Stimulated activated CD8-positive, alpha-beta memory T cell treated with anti-CD3 and anti-CD28 coated beads, Interleukin-12 subunit alpha, Interleukin-12 subunit beta, amount 100 ng/mL, for 1 hour (primary cell): ENCODE results near the gene SLC29A2.

Experiments
- DNase-seq: peaks from one replicate; pipeline ENCODE4 v3.0.0-alpha.2; 2020; ENCODE audit warnings: low read depth

Gene SLC29A2, protein sequence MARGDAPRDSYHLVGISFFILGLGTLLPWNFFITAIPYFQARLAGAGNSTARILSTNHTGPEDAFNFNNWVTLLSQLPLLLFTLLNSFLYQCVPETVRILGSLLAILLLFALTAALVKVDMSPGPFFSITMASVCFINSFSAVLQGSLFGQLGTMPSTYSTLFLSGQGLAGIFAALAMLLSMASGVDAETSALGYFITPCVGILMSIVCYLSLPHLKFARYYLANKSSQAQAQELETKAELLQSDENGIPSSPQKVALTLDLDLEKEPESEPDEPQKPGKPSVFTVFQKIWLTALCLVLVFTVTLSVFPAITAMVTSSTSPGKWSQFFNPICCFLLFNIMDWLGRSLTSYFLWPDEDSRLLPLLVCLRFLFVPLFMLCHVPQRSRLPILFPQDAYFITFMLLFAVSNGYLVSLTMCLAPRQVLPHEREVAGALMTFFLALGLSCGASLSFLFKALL

DNA sequence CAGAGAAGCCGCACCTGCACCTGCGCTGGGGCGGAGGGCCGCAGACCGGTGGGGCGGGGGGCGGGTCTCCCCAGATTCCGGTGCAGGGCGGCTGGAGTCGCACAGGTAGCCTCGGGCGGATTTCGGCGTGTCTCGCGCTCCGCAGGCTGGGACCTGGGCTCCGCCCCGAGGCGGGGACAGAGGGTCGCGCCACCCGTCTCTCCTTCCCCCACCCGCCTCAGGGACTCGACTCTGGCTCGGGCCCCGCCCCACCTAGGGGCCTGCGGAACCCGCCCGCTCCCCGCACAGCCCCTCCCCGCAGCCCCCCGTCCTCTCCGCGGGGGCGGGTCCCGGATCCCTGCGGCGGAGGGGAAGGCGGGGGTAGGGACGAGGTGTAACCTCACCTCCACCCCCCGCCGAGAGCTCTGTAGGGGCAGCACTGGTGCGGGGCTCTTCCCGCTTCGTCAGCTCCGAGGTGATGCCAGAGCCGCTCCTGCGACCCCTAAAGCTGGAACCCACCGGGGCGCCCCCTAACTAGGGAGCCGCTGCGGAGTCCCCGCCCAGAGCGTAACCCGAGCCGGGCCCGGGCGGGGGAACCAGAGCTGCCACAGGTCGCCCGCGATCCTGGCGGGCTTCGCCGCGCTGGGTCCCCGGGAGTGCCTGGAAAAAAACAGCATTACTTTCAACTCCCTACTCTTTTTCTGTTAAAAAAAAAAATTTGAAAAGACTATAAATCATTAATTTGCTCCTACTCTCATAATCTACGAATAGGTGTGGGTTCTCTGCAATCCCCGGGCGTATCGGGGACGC, at the start of gene SLC29A2:
TSS of gene SLC29A2 (minus strand) at position 134 of the 789 bp plus-strand sequence. CDS start 169 bp downstream, outside the sequence.
- peak; percentile 55 for DNase-seq

DNA sequence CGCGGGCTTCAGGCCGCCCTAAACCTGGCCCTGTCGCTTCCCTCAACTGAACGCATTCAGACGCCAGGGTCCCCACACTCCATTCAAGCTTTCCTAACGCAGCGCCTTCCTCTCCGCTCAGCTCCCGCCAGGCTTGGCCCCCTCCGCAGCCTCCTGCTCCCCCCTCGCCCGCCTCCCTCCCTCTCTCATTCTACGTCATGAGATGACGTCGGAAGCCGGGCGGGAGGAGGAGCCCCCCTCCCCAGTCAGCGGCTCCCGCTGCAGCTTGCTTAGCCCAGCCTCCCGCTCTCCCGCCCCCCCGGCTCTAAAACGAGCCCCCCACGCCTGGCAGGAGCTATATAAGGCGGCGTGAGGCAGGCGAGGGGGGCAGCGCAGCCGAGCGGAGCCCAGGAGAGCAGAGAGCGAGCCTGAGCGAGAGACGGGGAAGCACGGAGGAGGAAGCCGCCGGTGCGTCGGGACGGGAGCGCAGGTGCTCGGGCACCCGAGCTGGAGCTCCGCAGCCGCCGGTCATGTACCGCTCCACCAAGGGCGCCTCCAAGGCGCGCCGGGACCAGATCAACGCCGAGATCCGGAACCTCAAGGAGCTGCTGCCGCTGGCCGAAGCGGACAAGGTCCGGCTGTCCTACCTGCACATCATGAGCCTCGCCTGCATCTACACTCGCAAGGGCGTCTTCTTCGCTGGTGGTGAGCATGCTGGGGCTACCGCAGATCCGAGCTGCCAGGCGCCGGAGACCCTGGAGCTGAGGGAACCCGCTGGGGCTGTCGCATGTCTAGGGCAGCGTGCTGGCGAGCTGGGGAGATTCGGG, 49.3 kb upstream of the SLC29A2 start, which contains the start of gene NPAS4:
TSS of gene NPAS4 (plus strand) at position 365 of the 806 bp plus-strand sequence. CDS start at position 510, 145 bp downstream.
- no peak for DNase-seq

DNA sequence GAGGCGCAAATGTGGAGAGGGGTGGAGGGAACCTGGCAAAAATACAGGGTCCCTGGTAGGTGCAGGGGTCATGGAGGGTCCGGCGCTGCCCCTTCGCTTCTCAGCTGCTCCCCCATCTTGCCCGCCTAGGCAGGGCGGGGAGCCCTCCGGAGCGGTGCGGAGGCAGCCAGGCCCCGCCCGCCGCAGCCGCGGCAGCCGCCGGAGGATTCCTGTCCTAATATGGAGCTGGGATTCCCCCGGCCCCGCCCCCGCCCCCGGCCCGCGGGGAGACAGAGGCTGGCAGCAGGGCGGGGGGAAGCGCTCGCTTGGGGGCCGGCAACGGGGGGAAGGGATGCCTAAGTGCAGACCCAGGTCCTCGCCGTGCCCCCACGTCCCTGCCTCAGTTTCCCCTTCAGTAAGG, 48.3 kb upstream of the SLC29A2 start:
- no peak for DNase-seq

DNA sequence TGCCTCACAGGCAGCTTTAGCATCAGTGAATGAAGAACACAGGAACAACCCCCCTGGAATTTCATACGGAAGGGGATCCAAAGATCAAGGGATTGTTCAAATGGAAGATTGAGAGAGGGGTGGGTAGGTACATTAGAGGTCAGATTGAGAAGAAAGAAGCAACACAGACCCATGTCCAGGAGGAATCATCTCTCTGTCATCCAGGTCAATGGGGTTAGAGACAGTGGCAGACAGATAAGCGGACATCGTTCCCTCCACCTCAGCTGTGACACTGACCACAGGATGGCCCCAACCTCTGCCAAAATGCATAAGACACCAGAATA, 47.4 kb upstream of the SLC29A2 start:
- DNase-seq, result no peak

DNA sequence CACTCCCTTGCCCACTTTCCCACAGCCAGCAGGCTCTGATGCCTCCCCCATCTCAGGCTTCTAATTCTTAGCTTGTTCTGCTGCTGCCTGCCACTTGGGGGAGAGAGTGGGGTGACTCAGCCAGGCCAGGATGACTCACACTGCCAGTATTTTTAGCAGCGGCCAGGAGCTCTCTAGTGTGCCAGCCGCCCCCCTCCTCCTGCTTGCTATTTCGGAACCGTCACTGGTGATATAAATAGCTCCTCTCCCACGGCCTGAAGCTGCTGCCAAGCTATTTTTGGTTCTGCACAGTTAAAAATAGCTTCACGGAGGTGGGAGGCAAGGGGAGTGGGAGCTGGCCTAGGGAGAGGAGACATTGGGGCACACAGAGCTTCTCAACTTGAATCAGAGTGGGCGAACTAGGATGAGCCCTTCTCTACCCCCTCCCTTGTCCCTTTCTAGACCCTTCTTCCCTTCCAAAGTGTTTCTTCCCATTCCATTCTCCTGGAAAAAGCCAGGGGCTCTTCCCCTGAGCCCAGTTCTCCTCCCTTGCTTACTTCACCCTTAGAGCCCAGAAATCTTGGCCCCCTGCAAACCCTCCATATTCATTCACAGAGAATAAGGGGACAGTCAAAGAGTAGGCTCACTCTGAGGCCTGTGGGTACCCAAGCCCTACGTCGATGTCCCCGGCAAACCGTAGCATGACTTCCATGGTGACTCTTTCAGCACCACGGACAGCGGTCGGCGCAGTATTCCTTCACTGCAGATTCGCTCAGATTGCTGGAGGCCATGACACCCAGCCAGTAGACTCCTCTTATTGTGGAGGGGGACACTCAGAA, 46.8 kb upstream of the SLC29A2 start:
- DNase-seq, result peak; percentile 15

DNA sequence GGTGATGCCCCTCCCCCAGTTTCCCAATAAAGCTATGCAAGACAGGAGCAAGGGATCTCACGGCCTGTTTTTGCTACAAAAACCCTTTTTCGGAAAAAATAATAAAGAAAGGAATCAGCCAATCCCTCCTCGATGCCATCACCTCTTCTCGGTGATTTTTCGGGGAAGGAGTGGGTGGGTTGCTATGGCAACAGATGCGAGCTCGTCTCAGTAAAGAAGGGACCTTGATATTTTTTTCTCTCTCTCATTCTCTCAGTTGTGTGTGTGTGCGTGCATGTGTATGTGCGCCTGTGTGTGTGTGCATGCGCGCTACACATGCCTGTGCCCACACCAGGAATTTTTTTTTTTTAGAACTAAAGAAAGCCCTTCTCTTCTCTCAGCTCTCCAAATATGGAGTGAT, 45.4 kb upstream of the SLC29A2 start:
- DNase-seq, result no peak

DNA sequence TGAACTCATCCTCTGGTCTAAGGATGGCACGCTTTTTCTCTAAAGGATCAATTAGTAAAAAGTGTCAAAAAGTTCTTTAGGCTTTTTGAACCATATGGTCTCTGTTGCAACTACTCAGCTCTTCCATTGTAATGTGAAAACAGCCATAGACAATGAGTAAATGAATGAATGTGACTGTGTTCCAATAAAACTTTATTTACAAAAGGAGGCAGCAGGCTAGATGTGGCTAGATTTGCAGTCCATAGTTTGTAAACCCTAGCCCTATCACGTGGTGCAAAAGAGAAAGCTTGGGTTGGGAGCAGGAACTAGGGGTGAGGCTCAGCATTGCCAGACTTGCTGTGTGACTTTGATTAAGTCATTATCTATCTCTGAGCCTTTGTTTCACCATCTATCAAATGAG, 43.9 kb upstream of the SLC29A2 start:
- no peak for DNase-seq

DNA sequence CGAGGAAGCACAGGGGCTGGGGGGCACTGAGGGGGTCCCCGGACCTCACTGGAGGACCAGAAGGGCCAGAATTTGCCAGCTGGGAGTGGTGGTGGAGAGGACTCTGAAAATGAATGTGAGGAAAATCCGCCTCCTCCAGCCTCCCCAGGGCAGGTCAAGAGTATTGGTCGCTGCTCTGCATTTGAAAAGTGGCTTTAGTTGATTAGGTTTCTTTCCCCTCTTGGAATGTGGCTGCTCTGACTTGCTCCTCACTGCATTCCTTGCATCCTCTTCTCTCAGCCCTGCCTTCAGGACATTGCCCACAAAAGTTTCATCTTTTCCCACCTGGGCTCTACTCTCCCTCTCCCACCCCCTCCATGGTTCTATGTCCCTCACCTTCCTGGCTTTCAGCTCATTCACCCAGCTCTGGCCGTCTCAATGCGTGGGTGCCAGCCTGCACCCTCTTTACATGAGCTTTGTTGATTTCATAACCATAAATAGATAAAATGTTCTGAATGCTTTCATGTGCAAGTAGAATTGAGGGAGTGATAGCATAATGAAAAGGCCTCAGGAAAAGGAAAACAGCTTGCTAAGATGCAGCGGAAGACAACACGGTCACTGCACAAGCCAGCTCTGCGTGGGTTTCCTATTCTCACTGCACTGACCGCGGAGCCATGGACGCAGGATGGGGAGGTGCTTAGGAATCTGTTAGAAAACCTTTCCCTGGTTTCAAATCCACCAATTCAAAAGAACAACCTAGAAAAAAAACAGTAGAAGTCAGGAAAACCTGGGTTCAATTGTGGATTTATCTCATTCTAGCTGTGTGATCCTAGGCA, 42.8 kb upstream of the SLC29A2 start:
- no peak for DNase-seq

DNA sequence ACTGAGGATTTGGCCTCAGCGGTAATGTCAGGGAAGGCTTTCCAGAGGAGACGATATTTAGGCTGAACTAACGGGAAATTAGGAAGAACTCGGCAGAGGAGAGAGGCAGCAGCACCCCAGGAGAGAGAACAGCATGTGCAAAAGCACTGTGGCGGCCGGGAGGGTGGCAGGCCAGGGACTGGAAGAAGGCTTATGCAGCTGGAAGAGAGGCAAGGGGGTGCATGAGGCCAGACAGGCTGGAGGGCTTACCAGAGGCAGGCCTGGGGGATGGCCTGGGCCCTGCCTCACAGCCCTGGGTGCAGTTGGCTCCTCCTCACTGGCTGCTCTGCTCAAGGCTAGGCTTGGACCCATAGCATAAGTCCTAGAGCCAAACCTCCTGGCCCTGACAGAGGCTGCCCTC, 41.6 kb upstream of the SLC29A2 start:
- no peak for DNase-seq

DNA sequence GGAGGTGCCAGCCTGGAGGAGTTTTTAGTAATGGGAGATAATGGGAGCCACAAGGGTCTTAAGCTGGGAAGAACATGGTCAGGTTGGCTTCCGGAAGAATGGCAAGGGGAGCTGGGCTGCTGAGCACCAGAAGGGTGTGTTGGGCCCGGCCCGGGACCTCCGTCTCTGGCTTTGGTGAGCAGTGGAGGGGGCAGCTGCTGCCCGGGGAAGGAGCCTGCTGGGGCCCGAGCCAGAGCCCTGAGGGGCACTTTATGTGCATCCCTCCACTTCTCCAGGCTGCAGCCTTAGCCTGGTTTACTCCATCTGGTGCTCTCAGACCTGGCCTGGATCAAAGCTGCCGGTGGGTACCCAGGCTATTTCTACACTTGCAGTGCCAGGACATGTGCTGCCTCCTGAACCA, 40.5 kb upstream of the SLC29A2 start:
- no peak for DNase-seq

DNA sequence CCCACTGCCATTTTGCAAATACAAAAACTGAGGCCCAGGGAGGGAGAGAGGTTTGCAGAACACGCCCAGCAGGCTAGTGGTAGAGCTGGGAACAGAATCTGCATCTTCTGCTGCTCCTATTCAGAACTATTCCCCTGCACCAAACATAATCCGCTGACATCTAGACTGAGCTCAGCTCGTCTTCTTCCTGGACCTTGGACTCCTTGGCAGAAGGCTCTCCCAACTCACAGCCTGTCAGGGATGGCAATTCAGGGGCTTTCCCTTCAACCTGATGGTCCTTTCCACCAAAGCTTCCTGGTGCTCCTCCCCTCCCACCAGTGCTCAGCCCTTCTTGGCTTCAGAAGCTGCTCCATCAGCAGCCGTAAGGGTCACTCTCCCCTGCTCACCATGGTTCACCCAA, 39.8 kb upstream of the SLC29A2 start:
- DNase-seq, result no peak

DNA sequence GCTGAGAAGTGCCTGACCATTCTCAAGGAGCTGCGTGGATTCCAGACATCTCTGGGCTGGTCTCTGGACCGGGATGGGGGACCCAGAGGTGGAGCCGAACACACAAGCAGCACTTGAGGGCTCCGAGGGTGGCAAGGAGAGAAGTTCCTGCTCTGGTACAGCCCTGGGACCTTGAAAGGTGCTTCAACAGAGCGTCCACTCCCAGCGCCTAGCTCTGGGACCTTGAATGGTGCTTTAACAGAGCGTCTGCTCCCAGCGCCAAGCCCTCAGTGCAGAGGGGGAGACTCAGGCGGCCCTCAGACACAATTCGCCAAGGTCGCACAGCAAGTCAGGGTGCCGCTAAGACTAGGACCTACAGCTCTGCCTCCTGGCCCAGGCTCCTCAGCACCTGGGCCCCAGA, 38.6 kb upstream of the SLC29A2 start:
- no peak for DNase-seq

DNA sequence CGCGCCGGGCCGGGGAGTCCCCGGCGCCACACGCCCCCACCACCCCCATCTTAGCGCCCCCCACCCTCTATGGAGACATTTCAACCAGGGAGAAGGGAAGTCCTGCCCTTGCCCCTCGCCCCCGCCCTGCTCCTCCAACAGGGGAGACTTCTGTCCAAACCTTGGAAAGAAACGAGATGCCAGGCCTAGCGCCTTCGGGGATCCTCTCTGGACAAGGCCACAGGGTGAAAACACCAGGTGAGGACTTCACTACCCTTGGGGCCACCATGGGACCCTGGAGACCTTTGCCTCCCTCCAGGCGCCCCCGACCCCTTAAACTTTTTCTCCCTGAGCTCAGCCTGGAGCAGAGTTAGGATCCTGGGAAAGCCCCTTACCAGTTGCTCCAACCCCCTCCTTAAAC, 37.7 kb upstream of the SLC29A2 start:
- no peak for DNase-seq

DNA sequence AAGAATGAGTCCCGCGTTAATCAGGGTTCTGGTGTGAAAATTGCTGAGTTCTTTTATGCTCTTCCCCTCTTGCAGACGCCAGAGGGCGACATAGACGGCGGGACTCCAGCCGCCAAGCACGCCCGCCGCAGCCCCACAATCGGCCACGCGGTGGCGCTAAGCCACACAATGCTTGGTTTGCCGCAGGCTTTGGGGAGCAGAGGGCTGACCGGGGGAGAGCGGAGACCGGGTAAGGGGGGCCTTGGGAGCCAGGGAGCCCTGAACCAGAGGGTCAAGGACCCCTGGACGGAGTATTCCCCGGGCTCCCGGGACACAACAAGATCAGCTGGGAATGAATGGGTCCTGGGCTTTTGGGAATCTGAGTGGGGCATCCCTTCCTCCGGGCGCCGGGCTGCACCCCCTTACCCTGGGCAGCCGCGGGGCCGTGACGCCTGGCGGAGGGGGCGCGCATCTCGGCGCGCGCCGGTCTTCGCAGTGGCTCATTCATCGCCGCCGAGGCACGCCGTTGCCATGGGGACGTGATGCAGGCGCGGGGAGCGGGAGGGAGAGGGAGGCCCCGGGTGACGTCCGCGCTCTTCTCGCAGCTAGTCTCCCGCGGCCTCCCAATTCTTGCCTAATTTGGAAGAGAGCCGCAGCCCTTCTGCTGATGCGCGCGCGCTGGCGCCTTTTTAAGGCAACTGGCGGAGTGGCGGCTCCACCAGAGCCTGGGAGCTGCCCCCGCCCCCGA, 37.1 kb upstream of the SLC29A2 start:
- peak; percentile 86 for DNase-seq

DNA sequence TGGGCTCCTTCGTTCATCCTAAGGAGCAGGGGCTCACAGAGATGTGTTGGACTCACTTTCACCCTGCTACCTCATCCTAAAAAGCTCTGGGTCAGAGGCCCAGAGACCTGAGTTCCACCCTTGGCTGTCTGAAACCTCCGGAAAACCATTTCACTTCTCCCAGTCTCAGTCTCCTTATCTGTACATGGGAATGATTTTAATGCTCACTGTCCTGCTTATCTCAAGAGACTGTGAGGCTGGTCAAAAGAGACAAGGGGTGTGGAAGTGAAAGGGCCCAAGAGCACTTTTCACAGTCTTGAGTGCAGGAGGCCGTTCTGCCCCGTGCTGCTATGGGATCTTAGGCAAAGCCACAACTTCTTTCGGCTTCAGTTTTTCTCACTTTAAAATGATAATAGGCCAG, 36.1 kb upstream of the SLC29A2 start:
- no peak for DNase-seq

DNA sequence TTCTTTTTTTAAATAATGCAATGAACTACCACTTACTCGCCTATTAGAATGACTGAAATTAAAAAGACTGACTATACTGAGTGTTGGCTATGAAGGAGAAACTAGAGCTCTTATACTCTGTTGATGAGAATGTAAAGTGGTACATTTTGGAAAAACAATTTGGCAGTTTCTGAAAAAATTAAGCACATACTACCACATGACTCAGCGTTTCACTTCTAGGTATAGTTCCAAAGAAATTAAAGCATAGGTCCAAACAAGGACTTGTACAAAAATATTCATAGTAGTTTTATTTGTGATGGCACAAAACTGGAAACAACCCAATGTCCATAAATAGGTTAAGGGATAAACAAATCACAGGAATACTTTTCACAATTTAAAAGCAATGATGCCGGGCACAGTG, 22.4 kb upstream of the SLC29A2 start:
- no peak for DNase-seq

DNA sequence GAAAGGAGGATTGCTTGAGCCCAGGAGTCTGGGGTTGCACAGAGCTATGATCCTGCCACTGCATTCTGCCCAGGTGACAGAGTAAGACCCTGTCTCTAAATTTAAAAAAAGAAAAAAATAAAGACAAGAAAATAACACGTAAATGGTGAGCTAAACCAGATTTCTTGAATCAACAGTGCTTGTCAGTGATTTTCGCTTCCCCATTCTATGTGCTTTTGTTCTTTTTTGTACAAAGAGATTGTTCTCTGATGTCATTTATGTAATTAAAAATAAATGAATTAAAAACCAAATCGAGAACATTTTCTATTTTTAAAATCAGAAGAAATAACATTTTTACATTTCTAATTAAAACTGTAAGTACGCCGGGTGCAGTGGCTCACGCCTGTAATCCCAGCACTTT, 19.8 kb upstream of the SLC29A2 start:
- no peak for DNase-seq

DNA sequence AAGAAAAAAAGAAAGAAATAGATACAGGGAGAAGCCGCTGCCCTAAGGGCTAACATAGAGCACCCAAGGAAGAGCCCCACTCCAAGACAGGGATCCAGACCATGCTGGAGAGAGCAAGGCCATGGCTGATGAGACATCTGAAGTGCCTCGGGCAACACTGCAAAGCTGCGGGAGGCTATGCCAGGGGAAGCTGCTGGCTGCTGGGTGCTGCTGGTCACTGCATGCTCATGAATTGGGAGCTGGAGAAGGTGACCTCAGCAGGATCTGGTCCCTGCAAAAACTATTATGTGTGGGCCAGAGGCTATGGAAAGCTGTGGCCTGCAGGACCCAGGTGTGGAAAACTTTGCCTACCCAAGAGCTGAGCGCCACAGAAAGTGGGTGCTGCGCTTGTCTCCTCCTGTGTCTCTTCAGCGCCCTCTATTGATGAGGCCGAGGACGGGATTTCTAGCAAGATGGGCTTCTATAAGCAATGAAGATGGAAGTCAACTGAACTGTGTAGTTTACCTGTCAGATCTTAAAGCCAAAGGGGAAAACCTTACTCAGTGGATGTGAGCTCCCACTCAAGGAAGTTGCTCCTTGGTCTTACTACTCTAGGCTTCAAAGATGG, 17.3 kb upstream of the SLC29A2 start:
- peak; percentile 52 for DNase-seq
